CD4-positive, alpha-beta T cell treated with Interleukin-12 subunit alpha and Interleukin-12 subunit beta, for 1 hour (primary cell): ENCODE results near the gene CLEC4M.
A peak's percentile ranks its signal among the peaks of the same experiment; 100 is the strongest.
"Not testable (repeated sequence)": the region's sequence is repeated elsewhere in the genome, so short reads cannot be mapped to it uniquely, and the experiment has no call there.

Experiments used
- DNase-seq: peaks from one replicate; pipeline ENCODE4 v3.0.0-alpha.2; 2020

Gene CLEC4M

GRCh38 chr19:7779631-7780486 is 16.8 kb downstream of the CLEC4M start:
- DNase-seq, result no peak

GRCh38 chr19:7781157-7781556 is 18.1 kb downstream of the CLEC4M start:
- DNase-seq, result no peak

- no peak for DNase-seq
Measured at GRCh38 chr19:7783991-7784423, 21.0 kb downstream of the CLEC4M start.

GRCh38 chr19:7784856-7785255 is 21.8 kb downstream of the CLEC4M start:
- no peak for DNase-seq

- no peak for DNase-seq
Measured at GRCh38 chr19:7787141-7787540, 24.1 kb downstream of the CLEC4M start.

GRCh38 chr19:7787602-7788177 is 24.6 kb downstream of the CLEC4M start:
- no peak for DNase-seq

- no peak for DNase-seq
Measured at GRCh38 chr19:7788178-7788932, 25.3 kb downstream of the CLEC4M start.

DNA sequence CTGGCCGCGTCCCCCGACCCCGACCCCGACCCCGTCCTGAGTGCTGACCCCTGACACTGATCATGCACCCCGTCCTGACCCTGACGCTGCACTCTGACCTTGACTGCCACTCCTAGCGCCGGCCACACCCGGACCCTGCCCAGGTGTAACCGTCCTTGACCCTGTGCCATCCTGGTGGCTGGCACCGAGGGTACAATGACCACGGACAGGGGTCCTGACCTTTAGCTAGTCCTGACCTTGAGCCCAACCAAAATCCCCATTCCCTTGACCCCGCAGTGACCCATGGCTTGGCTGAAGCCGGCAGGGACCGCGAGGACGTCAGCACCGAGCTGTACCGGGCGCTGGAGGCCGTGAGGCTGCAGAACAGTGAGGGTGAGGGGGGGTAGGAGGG is 25.9 kb downstream of the CLEC4M start:
- DNase-seq, result no peak

GRCh38 chr19:7789447-7789846 is 26.4 kb downstream of the CLEC4M start:
- DNase-seq, result peak; percentile 45

- DNase-seq, result no peak
Measured at GRCh38 chr19:7790416-7790815, 27.4 kb downstream of the CLEC4M start.

DNA sequence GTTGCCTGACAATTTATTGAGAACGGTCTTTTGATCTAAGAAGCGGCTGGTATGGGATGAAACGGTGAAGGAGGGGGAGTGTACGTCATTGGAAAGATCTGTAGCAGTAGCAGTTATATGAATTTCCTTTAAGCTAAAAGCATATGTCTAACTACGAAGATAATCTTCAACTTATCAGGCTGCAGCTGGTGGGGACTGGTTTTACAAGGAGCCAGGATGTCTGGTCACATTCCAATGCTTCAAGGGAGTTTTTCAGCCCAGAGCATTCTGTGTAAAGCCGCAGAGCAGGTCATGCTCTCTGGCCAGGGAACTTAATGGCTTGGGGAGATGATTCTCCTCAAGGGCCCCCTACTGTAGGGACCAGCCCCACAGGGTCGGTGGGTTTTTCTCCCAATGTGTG is 29.2 kb downstream of the CLEC4M start:
- no peak for DNase-seq

DNA sequence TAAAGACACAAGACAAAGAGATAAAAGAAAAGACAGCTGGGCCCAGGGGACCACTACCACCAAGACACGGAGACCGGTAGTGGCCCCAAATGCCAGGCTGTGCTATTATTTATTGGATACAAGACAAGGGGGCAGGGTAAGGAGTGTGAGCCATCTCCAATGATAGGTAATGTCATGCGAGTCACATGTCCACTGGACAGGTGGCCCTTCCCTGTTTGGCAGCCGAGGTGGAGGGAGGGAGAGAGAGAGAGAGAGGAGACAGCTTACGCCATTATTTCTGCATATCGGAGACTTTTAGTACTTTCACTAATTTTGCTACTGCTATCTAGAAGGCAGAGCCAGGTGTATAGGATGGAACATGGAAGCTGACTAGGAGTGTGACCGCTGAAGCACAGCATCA is 29.7 kb downstream of the CLEC4M start:
- DNase-seq, result not testable (repeated sequence)

DNA sequence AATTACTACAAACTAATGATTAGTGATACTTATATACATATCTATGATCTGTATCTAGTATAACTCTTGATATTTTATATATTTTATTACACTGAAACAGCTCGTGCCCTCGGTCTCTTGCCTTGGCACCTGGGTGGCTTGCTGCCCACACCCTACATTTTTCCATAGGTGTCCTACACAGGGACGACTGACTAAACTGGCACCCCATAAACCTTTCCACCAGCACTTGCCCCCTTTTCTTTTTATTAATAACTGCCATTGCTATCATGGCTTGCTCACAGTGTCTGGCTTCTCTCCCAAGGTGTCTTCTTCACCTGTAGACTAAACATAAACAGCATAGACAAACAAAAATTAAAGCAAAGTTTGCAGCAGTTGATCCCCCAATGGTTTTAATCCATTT is 30.4 kb downstream of the CLEC4M start:
- DNase-seq, result no peak

DNA sequence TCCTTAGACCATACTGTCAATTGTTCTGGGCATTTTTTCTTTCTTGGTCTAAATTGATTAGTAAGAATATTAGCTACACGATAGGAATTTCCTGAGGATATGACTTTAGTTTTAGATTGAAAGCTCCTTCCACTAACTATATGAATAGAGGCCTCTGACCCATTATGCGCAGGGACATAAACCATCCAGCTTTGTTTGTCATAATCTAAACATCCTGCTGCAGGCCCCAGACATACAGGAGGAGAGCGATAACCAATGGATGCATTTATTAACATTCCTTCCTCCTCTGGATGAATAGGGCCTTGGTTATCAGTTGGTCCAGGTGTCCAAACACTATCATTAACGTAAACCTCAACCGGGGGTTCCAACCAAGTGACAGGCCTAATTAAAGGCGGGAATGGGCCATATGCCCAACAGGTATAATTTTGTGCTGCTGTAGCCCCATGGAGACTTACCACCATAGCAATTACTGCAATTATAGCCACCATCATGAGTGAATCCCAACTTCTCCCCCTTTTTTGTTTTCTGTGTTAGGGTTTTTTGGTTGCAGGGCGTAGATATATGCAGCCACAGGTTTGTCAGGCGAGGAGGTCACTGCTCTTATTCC is 32.6 kb downstream of the CLEC4M start:
- DNase-seq, result no peak

- peak; percentile 77 for DNase-seq
Measured at GRCh38 chr19:7799640-7800355, 36.8 kb downstream of the CLEC4M start.

GRCh38 chr19:7801020-7801570 is 38.1 kb downstream of the CLEC4M start:
- no peak for DNase-seq

GRCh38 chr19:7806234-7806633 is 43.2 kb downstream of the CLEC4M start:
- no peak for DNase-seq

GRCh38 chr19:7806876-7807275 is 43.8 kb downstream of the CLEC4M start:
- DNase-seq, result no peak

DNA sequence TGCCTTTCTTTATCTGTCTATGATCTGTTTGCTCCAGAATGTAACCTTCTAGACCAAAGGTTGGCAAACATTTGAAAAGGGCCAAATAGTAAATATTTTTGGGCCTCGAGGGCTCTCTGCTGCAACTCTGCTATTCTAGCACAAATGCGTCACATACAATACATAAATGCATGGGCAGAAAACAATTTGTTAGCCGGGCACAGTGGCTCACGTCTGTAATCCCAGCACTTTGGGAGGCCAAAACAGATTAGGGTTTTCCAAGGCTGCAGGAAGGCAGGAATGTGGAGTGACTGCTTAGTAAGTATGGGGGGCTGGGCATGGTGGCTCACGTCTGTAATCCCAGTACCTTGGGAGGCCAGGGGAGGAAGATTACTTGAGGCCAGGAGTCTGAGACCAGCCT is 45.1 kb downstream of the CLEC4M start:
- DNase-seq, result no peak

DNA sequence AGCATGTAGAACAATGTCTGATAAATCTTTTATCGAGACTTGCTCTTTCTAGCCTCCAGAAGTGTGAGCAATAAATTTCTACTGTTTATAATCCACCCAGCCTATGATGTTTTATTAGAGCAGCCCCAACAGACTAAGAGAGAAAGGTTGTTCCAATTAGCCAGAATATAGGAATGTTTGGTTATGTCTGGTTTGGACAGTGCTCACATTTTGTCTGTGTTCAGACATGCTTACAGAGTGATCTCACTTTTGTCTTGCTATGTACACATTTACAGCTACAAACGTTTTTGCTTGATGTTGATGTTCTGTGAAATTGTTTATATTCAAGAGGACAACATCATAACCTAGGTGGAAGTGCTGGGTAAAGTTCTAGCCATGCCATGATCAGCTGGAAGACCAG is 48.9 kb downstream of the CLEC4M start:
- no peak for DNase-seq

- DNase-seq, result no peak
Measured at GRCh38 chr19:7815325-7815724, 52.3 kb downstream of the CLEC4M start.

DNA sequence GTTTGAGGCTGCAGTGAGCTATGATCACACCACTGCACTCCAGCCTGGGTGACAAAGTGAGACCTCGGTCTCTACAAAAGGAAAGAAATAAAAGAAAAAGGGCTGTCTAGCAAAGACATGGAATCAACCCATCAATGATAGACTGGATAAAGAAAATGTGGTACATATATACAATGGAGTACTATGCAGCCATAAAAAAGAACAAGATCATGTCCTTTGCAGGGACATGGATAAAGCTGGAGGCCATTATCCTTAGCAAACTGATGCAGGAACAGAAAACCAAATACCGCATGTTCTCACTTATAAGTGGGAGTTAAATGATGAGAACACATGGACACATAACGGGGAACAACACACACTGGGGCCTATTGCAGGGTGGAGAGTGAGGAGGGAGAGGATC is 53.0 kb downstream of the CLEC4M start:
- DNase-seq, result not testable (repeated sequence)
